Left ventricle myocardium inferior (tissue), 1 donor: Measurements from ENCODE around the gene PAX2. TPM values are rescaled to one million over a fixed set of nuclear protein-coding genes. Genes with fewer than 3 reads are reported as not detected.

ENCODE experiments used
- DNase-seq: peaks from one replicate; pipeline ENCODE4 v3.0.0-alpha.2; 2020
- H3K27ac ChIP-seq: fragments of 200-600 bp; replicated peaks from 2 replicates; pipeline ENCODE4 v1.8.0; 2021
- H3K27me3 ChIP-seq: fragments of 200-600 bp; 2 replicates; pipeline ENCODE4 v1.8.0; 2021; ENCODE audit warnings: low read depth
- H3K36me3 ChIP-seq: fragments of 200-600 bp; 2 replicates; pipeline ENCODE4 v1.8.0; 2021
- H3K4me1 ChIP-seq: fragments of 200-600 bp; 2 replicates; pipeline ENCODE4 v1.8.0; 2021
- H3K4me3 ChIP-seq: fragments of 200-600 bp; 2 replicates; pipeline ENCODE4 v1.8.0; 2021; ENCODE audit warnings: mild to moderate bottlenecking, moderate library complexity
- H3K9me3 ChIP-seq: fragments of 200-600 bp; replicated peaks from 2 replicates; pipeline ENCODE4 v1.8.0; 2021
- intact Hi-C: fragments of 100-400 bp; cut with micrococcal nuclease; formaldehyde crosslinking; loops from one replicate; pipeline ENCODE4 v1.11.0; 2022
- total RNA-seq: library from RNA; stranded (reverse); fragmentation: NEBNext Ultra II Directional; extraction: Animal tissue kit (Norgen Biotek cat#: 25700); gene quantifications from one replicate; pipeline ENCODE4 v1.2.1, GENCODE V29; 2021
- TF ChIP-seq, protein P1 (sequence below): fragments of 200-600 bp; IDR thresholded peaks from 2 replicates; pipeline ENCODE4 v1.8.0; 2021; ENCODE audit warnings: antibody characterized with exemption, mild to moderate bottlenecking, borderline replicate concordance
- donor health status: DM: no; HTN: yes; CAD: no; lungs with severe emphysema.

Gene PAX2
- total RNA-seq, 1 donor from 2014 or later, result not detected

DNA sequence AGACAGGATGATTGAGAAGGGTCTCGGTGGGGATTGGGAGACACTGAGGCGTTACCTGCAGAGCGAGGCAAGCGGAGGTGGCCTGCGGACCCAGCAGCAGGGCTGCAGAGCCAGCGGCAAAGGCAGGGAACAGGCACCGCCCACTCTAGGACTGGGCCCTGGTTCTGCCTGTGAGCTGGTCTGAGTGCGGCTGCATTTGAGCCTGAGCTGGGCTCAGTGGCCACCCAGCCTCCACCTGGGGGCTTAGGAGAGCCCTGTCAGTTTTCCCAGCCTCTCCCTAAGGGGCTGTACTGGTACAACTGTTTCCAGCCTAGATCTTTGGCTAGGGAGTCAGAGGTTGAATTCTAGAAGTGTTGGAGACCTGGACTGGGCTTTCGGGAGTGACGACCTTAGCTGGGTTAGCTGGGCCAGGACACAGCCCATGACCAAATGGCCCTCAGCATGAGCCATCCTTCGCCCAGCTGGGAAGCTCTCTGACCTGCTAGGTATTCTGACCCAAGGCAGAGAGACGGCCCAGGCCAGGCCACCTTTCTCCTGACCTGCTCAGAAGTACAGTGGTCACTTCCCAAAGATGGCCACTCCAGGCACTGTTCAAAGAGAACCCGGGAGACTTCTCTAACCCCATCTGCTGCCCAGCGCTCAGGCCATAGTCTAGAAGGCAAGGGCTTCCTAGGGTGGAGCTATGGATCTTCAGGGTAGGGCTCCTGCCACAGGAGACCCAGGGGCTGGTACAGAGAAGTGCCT is 64.9 kb downstream of the PAX2 start:
- H3K27ac ChIP-seq, result no peak overlapping the region
- no peak overlapping the region for H3K4me3 ChIP-seq
- TF ChIP-seq, protein P1, sequence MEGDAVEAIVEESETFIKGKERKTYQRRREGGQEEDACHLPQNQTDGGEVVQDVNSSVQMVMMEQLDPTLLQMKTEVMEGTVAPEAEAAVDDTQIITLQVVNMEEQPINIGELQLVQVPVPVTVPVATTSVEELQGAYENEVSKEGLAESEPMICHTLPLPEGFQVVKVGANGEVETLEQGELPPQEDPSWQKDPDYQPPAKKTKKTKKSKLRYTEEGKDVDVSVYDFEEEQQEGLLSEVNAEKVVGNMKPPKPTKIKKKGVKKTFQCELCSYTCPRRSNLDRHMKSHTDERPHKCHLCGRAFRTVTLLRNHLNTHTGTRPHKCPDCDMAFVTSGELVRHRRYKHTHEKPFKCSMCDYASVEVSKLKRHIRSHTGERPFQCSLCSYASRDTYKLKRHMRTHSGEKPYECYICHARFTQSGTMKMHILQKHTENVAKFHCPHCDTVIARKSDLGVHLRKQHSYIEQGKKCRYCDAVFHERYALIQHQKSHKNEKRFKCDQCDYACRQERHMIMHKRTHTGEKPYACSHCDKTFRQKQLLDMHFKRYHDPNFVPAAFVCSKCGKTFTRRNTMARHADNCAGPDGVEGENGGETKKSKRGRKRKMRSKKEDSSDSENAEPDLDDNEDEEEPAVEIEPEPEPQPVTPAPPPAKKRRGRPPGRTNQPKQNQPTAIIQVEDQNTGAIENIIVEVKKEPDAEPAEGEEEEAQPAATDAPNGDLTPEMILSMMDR, result no peak
- H3K36me3 ChIP-seq, result no peaks in the 10 kb centered on the region
- no peak for DNase-seq
- H3K9me3 ChIP-seq, result no peaks in the 10 kb centered on the region
- H3K4me1 ChIP-seq, result no peaks in the 10 kb centered on the region
- intact Hi-C loops, result no loop called here
- H3K27me3 ChIP-seq, result peaks cover 100% of the 10 kb centered on the region

- intact Hi-C loops, result no loop called here
- peaks cover 100% of the 10 kb centered on the region for H3K27me3 ChIP-seq
- no peak overlapping the region for H3K4me3 ChIP-seq
Observed at GRCh38 chr10:100810835-100811116, 65.4 kb downstream of the PAX2 start.

GRCh38 chr10:100811261-100811660 is 65.9 kb downstream of the PAX2 start:
- H3K27ac ChIP-seq, result no peak overlapping the region
- no peaks in the 10 kb centered on the region for H3K4me1 ChIP-seq
- no peaks in the 10 kb centered on the region for H3K36me3 ChIP-seq
- TF ChIP-seq, protein P1, result no peak
- no peak overlapping the region for H3K4me3 ChIP-seq
- intact Hi-C loops, result no loop called here
- no peaks in the 10 kb centered on the region for H3K9me3 ChIP-seq
- peaks cover 100% of the 10 kb centered on the region for H3K27me3 ChIP-seq
- no peak for DNase-seq

More at GRCh38 chr10:100810835-100811116, 65.4 kb downstream of the PAX2 start:
- Histone ChIP-seq H3K4me1 (no peaks in the 10 kb centered on the region), H3K36me3 (no peaks in the 10 kb centered on the region), H3K9me3 (no peaks in the 10 kb centered on the region), H3K27ac (no peak overlapping the region)
- TF ChIP-seq, protein P1, result no peak
- DNase-seq, result no peak

DNA sequence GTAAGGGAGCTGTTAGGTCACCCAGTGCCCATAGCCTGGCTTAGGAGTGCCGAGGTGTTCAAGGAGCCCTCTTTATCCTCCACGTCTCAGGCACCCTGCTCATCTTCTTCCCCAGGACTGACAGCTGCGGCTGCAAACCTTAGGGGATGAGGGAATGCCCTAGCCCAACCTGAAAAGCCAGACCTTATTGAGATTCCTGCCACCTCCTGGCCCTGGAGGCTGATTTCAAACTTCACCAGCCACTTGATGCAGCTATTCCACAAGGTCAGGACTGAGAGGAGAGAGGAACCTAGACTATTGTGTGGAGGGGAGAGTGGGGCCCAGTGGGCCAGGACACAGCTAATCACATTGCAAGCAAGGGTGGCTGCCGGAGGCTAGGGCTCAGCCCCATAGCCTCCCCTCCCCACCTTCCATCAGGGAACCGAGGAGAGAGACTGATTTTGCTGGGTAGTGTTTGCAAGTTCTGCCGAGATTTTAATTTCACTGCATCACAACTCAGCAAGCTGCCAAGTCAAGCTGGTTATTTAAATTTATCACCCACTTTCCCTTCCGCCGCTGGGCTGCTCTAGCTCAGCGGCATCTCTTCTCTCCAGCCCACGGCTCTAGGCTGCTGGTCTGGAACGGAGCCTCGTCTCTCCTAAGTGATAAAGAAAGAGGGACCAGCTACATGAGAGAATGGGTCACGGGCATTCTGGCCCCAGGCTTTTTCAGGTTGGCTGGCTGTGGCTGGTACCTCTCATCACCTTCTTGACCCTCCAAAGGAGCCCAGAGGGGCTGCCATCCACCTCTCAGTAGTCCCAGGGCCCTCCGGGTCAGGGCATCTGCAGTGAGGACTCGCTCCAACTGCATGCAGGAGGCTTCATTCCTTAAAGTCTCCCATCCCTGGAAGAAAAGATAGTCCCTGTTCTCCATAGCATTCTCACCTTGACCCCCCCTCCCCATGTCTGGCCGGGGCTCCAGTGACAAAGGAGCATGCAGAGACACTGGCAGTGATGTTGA is 66.7 kb downstream of the PAX2 start:
- TF ChIP-seq, protein P1, result no peak
- H3K4me1 ChIP-seq, result no peaks in the 10 kb centered on the region
- no peak overlapping the region for H3K4me3 ChIP-seq
- no peaks in the 10 kb centered on the region for H3K36me3 ChIP-seq
- H3K27ac ChIP-seq, result no peak overlapping the region
- no peak for DNase-seq
- intact Hi-C loops, result no loop called here
- H3K9me3 ChIP-seq, result no peaks in the 10 kb centered on the region
- H3K27me3 ChIP-seq, result peaks cover 100% of the 10 kb centered on the region

DNA sequence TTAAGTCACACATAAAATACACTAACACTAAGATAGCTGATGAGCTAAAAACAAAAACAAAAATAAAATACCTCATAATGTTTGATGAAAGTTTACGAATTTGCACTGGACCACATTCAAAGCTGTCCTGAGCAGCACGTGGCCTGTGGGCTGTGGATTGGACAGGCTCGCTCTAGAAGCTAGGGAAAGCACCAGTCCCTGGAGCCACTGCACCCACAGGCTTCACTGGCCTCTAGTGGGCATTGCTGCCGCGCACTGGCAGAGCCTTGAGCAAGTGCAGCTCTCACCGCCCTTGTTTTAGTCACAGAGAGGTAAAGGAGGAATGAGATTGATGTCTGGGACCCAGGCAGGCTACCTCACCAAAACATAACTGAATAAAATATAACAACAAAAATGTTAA is 67.6 kb downstream of the PAX2 start:
- Histone ChIP-seq H3K4me1 (no peaks in the 10 kb centered on the region), H3K4me3 (no peak overlapping the region), H3K27ac (no peak overlapping the region), H3K27me3 (peaks cover 100% of the 10 kb centered on the region), H3K36me3 (no peaks in the 10 kb centered on the region), H3K9me3 (no peaks in the 10 kb centered on the region)
- DNase-seq, result no peak
- TF ChIP-seq, protein P1, result no peak
- intact Hi-C loops, result no loop called here
